GM23338 (cell line): ENCODE data around the gene BCKDK. TPM values are rescaled to one million over a fixed set of nuclear protein-coding genes. Genes with fewer than 3 reads are reported as not detected.

ENCODE experiments used
- ATAC-seq: fragments of 200-7000 bp; cut with Tn5 transposase; 3 replicates; pipeline ENCODE4 v1.9.1; 2020
- DNase-seq: peaks from one replicate; pipeline ENCODE4 v3.0.0-alpha.2; 2015; ENCODE audit warnings: low spot score
- H2AFZ ChIP-seq: fragments of 200-600 bp; sonication (generic); 2 replicates; pipeline ENCODE4 v1.8.0; 2016; ENCODE audit warnings: antibody characterized with exemption, mild to moderate bottlenecking, moderate library complexity
- H3F3A ChIP-seq: fragments of 200-600 bp; sonication (generic); replicated peaks from 2 replicates; pipeline ENCODE4 v1.8.0; 2017; ENCODE audit warnings: antibody characterized with exemption, mixed run types, low read depth
- H3K27ac ChIP-seq: fragments of 200-600 bp; sonication (generic); 2 replicates; pipeline ENCODE4 v1.6.1; 2016; ENCODE audit warnings: low read depth
- H3K27me3 ChIP-seq: fragments of 200-600 bp; sonication (generic); 2 replicates; pipeline ENCODE4 v1.8.0; 2016; ENCODE audit warnings: mild to moderate bottlenecking, mixed run types, moderate library complexity; ENCODE audit not compliant: insufficient read depth
- H3K36me3 ChIP-seq: fragments of 200-600 bp; sonication (generic); 2 replicates; pipeline ENCODE4 v1.8.0; 2016; ENCODE audit warnings: mild to moderate bottlenecking; ENCODE audit not compliant: insufficient read depth
- H3K4me1 ChIP-seq: fragments of 200-600 bp; sonication (generic); 2 replicates; pipeline ENCODE4 v1.8.0; 2016; ENCODE audit warnings: mild to moderate bottlenecking, moderate library complexity; ENCODE audit not compliant: insufficient read depth
- H3K4me2 ChIP-seq: fragments of 200-600 bp; sonication (generic); 2 replicates; pipeline ENCODE4 v1.7.1; 2017; ENCODE audit warnings: mixed run types
- H3K4me3 ChIP-seq: fragments of 200-600 bp; sonication (generic); 2 replicates; pipeline ENCODE4 v1.6.1; 2016; ENCODE audit warnings: mixed run types
- H3K79me2 ChIP-seq: fragments of 200-600 bp; sonication (generic); replicated peaks from 2 replicates; pipeline ENCODE4 v1.8.0; 2017; ENCODE audit warnings: mild to moderate bottlenecking; ENCODE audit not compliant: insufficient read depth
- H3K9me2 ChIP-seq: fragments of 200-600 bp; sonication (generic); 2 replicates; pipeline ENCODE4 v1.8.0; 2017; ENCODE audit not compliant: insufficient read depth
- H4K20me1 ChIP-seq: fragments of 200-600 bp; sonication (generic); replicated peaks from 2 replicates; pipeline ENCODE4 v1.8.0; 2017; ENCODE audit warnings: mild to moderate bottlenecking; ENCODE audit not compliant: insufficient read depth
- H3K27ac Mint-ChIP-seq: 2 replicates; pipeline ENCODE4 v1.8.0; 2020; ENCODE audit warnings: inconsistent platforms, mild to moderate bottlenecking, moderate library complexity, mixed read lengths
- H3K27me3 Mint-ChIP-seq: 3 replicates; pipeline ENCODE4 v1.8.0; 2022; ENCODE audit warnings: low read depth, mild to moderate bottlenecking, moderate library complexity, mixed read lengths, inconsistent platforms; ENCODE audit not compliant: insufficient read depth, poor library complexity
- H3K36me3 Mint-ChIP-seq: 3 replicates; pipeline ENCODE4 v1.8.0; 2021; ENCODE audit warnings: low read depth, mild to moderate bottlenecking, inconsistent platforms, moderate library complexity, mixed read lengths
- H3K4me1 Mint-ChIP-seq: 3 replicates; pipeline ENCODE4 v1.8.0; 2020; ENCODE audit warnings: mild to moderate bottlenecking, inconsistent platforms, mixed read lengths
- H3K4me3 Mint-ChIP-seq: 3 replicates; pipeline ENCODE4 v1.8.0; 2021; ENCODE audit warnings: moderate library complexity, mild to moderate bottlenecking, inconsistent platforms, mixed read lengths
- H3K9me3 Mint-ChIP-seq: 3 replicates; pipeline ENCODE4 v1.8.0; 2020; ENCODE audit warnings: moderate library complexity, mild to moderate bottlenecking, inconsistent platforms, mixed read lengths
- CREB1 ChIP-seq: fragments of 250-450 bp; sonication (Bioruptor Pico); IDR thresholded peaks from 2 replicates; pipeline ENCODE4 v1.5.0; 2020; ENCODE audit warnings: low read depth, mild to moderate bottlenecking, moderate library complexity
- ETS1 ChIP-seq: IDR thresholded peaks from 2 replicates; pipeline ENCODE4 v1.6.1; 2016; ENCODE audit warnings: antibody characterized with exemption
- EZH2 ChIP-seq: fragments of 200-600 bp; sonication (generic); IDR thresholded peaks from one replicate; pipeline ENCODE4 v1.8.0; 2017; ENCODE audit warnings: antibody characterized with exemption, mild to moderate bottlenecking, low read depth; ENCODE audit not compliant: unreplicated experiment
- EZH2phosphoT487 ChIP-seq: fragments of 200-600 bp; sonication (generic); IDR thresholded peaks from one replicate; pipeline ENCODE4 v1.8.1; 2018; ENCODE audit warnings: antibody characterized with exemption; ENCODE audit not compliant: unreplicated experiment
- NANOG ChIP-seq: IDR thresholded peaks from 2 replicates; pipeline ENCODE4 v1.6.1; 2016; ENCODE audit warnings: antibody characterized with exemption, borderline replicate concordance
- POLR2AphosphoS5 ChIP-seq: IDR thresholded peaks from 2 replicates; pipeline ENCODE4 v1.6.1; 2016; ENCODE audit warnings: antibody characterized with exemption, low read depth
- STAT1 ChIP-seq: IDR thresholded peaks from one replicate; pipeline ENCODE4 v1.6.1; 2016; ENCODE audit warnings: antibody characterized with exemption; ENCODE audit not compliant: unreplicated experiment
- polyA plus RNA-seq: library from polyadenylated mRNA; unstranded; fragments of >200 nt; fragmentation: Nextera tagmentation; extraction: Ambion mirVana; gene quantifications from 2 replicates; pipeline ENCODE4 v1.2.1, GENCODE V29; 2016
- total RNA-seq: library from RNA; depleted of rRNA; stranded (reverse); fragments of >200 nt; shearing (Covaris generic); gene quantifications from 2 replicates; pipeline ENCODE4 v1.2.3, GENCODE V29; 2014

The BCKDK gene
- total and polyA plus RNA-seq, 2 experiments from 2014 or later = 36.1 to 58.9 TPM

DNA sequence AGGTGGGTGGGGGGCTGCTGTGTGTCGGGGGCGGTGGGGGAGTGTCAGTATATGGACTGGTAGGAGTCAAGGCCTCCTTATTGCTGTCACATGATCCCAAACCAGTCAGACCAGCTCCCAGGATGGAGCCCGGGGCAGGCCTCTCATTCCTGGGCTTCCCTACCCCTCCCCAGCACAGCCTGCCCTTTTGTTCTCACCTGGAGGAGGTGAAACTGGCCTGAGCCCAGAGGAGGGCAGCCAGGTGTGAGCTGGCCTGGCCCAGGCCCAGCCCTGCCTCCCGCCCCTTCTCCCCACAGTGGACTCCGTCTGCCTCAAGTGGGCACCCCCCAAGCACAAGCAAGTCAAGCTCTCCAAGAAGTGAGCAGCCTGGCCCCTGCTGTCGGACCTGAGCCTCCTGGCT lies 22.7 kb downstream of the BCKDK start:
- peaks cover 23% of the 10 kb centered on the region for H3K27me3 Mint-ChIP-seq
- no peak overlapping the region for H3K4me3 ChIP-seq
- H3K27me3 ChIP-seq = no peaks in the 10 kb centered on the region
- peak overlapping the region; percentile 33 for H3K4me3 Mint-ChIP-seq
- ATAC-seq (peak; percentile 66), DNase-seq (peak; percentile 74)
- H2AFZ ChIP-seq = no peak overlapping the region
- peaks cover 28% of the 10 kb centered on the region for H3K4me1 ChIP-seq
- H3K9me3 Mint-ChIP-seq = peaks cover 2% of the 10 kb centered on the region; the same call in 1 of the 3 replicates
- peaks cover 47% of the 10 kb centered on the region for H3K4me1 Mint-ChIP-seq
- peak overlapping the region; percentile 84 for H3K27ac ChIP-seq
- H3K27ac Mint-ChIP-seq = peak overlapping the region; percentile 98
- H3K36me3 ChIP-seq = peaks cover 9% of the 10 kb centered on the region
- no peaks in the 10 kb centered on the region; the same call in 1 of the 2 replicates for H4K20me1 ChIP-seq
- H3K79me2 ChIP-seq = peaks cover 8% of the 10 kb centered on the region; the same call in 1 of the 2 replicates
- peak; percentile 38; the same call in 1 of the 2 replicates for TF ChIP-seq POLR2AphosphoS5
- TF ChIP-seq ETS1 = no peak
- TF ChIP-seq CREB1 = no peak
- peak overlapping the region; percentile 51; the same call in 1 of the 2 replicates for H3K4me2 ChIP-seq
- H3K36me3 Mint-ChIP-seq = peaks cover 45% of the 10 kb centered on the region
- no peaks in the 10 kb centered on the region; the same call in 1 of the 2 replicates for H3F3A ChIP-seq
- H3K9me2 ChIP-seq = no peaks in the 10 kb centered on the region

GRCh38 chr16:31131416-31131815 lies 23.2 kb downstream of the BCKDK start:
- peaks cover 45% of the 10 kb centered on the region for H3K36me3 Mint-ChIP-seq
- Histone ChIP-seq H3K4me1 (peaks cover 28% of the 10 kb centered on the region), H3K9me2 (no peaks in the 10 kb centered on the region), H3K4me2 (0 out of 2 replicates have a peak overlapping the region, but pooled peaks have one; percentile 51), H4K20me1 (no peaks in the 10 kb centered on the region; the same call in 1 of the 2 replicates), H3F3A (no peaks in the 10 kb centered on the region; the same call in 1 of the 2 replicates), H2AFZ (no peak overlapping the region), H3K27me3 (no peaks in the 10 kb centered on the region), H3K4me3 (no peak overlapping the region), H3K36me3 (peaks cover 9% of the 10 kb centered on the region), H3K79me2 (peaks cover 8% of the 10 kb centered on the region; the same call in 1 of the 2 replicates), H3K27ac (peak overlapping the region; percentile 84)
- DNase-seq = no peak
- TF ChIP-seq ETS1 = no peak
- no peak for TF ChIP-seq NANOG
- TF ChIP-seq EZH2 = no peak
- H3K4me1 Mint-ChIP-seq = peaks cover 51% of the 10 kb centered on the region
- ATAC-seq = no peak
- peaks cover under 1% of the 10 kb centered on the region; the same call in 1 of the 3 replicates for H3K9me3 Mint-ChIP-seq
- peak overlapping the region; percentile 33 for H3K4me3 Mint-ChIP-seq
- H3K27ac Mint-ChIP-seq = peak overlapping the region; percentile 98
- peaks cover 23% of the 10 kb centered on the region for H3K27me3 Mint-ChIP-seq

DNA sequence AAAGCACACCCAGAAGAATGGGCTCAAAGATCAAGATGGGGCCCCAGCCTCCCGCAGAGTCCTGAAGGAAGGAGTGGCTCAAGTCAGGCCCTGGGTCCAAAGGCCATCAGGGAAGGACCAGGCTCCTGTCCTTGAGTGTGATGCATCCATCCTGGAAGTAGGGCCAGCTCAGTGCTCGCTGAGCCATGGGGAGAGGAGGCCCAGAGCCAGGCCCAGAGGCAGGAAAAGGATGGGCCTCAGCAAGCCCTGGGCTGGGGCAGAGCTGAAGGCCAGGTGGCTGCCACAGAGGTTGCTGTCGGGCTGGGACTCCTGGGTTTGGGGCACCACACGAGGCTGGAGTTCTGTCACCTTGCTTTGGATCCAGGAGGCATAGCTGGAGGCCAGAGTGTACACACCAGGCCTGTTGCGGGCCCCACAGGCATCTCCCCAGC lies 23.7 kb downstream of the BCKDK start:
- H3K36me3 Mint-ChIP-seq = peaks cover 45% of the 10 kb centered on the region
- no peak for DNase-seq
- TF ChIP-seq NANOG (no peak), STAT1 (no peak), POLR2AphosphoS5 (no peak), CREB1 (no peak), EZH2 (no peak), EZH2phosphoT487 (no peak)

More for the DNA sequence above, 23.7 kb downstream of the BCKDK start:
- no peak for ATAC-seq
- Histone ChIP-seq H3K4me2 (0 out of 2 replicates have a peak overlapping the region, but pooled peaks have one; percentile 51), H2AFZ (no peak overlapping the region), H3K4me3 (no peak overlapping the region), H3K79me2 (peaks cover 8% of the 10 kb centered on the region; the same call in 1 of the 2 replicates), H3K36me3 (peaks cover 9% of the 10 kb centered on the region), H4K20me1 (no peaks in the 10 kb centered on the region; the same call in 1 of the 2 replicates), H3F3A (peaks cover 3% of the 10 kb centered on the region; the same call in 1 of the 2 replicates), H3K9me2 (no peaks in the 10 kb centered on the region), H3K27me3 (no peaks in the 10 kb centered on the region), H3K27ac (peak overlapping the region; percentile 84; the same call in 1 of the 2 replicates), H3K4me1 (peaks cover 28% of the 10 kb centered on the region)
- H3K9me3 Mint-ChIP-seq = no peaks in the 10 kb centered on the region; the same call in 2 of the 3 replicates
- H3K27ac Mint-ChIP-seq = peak overlapping the region; percentile 98; the same call in 1 of the 2 replicates
- peaks cover 24% of the 10 kb centered on the region for H3K27me3 Mint-ChIP-seq
- no peak overlapping the region for H3K4me3 Mint-ChIP-seq
- H3K4me1 Mint-ChIP-seq = peaks cover 54% of the 10 kb centered on the region
